ENCODE measurements around the gene HK3. TPM values are rescaled to one million over a fixed set of nuclear protein-coding genes. Genes with fewer than 3 reads are reported as not detected.
A peak's percentile ranks its signal among the peaks of the same experiment; 100 is the strongest.

The HK3 gene
- total and polyA plus RNA-seq, 9 of the 15 experiments (the other 6 are each of a cell fraction or from before 2014, with no cell fraction given) = 0.16 TPM; not detected in 8

DNA sequence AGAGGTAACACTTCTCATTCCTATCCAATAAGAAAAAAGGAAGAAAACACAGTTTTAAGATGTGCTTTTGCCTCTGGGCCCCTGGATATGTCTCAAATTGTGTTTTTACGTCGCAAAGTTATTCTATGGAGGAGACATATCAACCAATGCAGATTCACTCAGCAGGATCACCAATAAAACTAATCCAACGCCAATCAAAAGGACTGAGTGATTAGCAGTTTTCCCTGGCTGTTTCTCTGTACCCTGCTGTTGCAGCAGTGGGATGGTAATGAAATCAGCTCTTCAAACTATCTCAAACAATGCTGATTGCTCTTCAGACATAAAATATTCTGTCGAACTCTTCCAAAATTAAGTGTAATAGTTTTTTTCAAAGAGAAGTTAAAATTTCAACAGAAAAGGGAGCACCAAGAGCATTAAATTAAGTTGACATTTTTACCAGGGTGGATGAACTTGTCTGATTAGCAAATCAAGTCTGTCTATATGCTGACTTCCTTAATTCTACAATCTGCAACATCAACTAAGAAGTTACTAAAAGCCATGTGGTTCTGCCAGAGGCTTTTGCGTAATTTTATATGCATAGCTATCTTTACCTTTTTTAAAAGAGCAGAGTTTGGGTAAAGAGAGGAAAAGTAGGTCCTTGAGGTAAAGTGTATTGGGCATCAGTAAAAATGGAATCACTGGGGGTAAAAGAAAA is 9.7 kb upstream of the HK3 start:
- Histone ChIP-seq H3K9me1 (ENCODE audit: control insufficient read depth, insufficient read depth, low read length) (peaks cover 3% of the 10 kb centered on the region), H3K79me2 (ENCODE audit: control insufficient read depth, insufficient read depth, low read length) (no peaks in the 10 kb centered on the region), H4K20me1 (replicated peaks; ENCODE audit: control insufficient read depth, insufficient read depth, low read length) (no peaks in the 10 kb centered on the region; the same call in 1 of the 2 replicates), H3K9me3 (replicated peaks; ENCODE audit: control insufficient read depth, insufficient read depth, low read depth, low read length) (no peaks in the 10 kb centered on the region), H3K27me3 (ENCODE audit: control insufficient read depth in 2 of 2, insufficient read depth in 2 of 2, low read length in 2 of 2) (no peaks in the 10 kb centered on the region), H3K36me3 (ENCODE audit: control insufficient read depth, insufficient read depth, low read length) (peaks cover 77% of the 10 kb centered on the region), H3K4me2 (ENCODE audit: insufficient read depth, low read length) (no peak overlapping the region), H3K4me1 (replicated peaks in 1 of 2; ENCODE audit: control insufficient read depth in 2 of 2, insufficient read depth in 2 of 2, low read length in 2 of 2) (peaks cover 0 to 20% of the 10 kb centered on the region in 2 experiments; a peak in 2 of 5 replicates), H3K4me3 (no peak overlapping the region), H3K9ac (ENCODE audit: insufficient read depth in 1 of 2, low read depth in 2 of 2, low read length in 2 of 2) (no peak overlapping the region), H2AFZ (ENCODE audit: low read depth, low read length) (no peak overlapping the region), H3K27ac (ENCODE audit: extremely low read depth, low read depth, low read length) (no peak overlapping the region; the same call in 2 of the 3 replicates)
- 92% methylated on average over 5 of the region's 5 CpGs for WGBS (ENCODE audit: insufficient coverage, low coverage, missing lambda C conversion rate)
- POLR2A ChIA-PET = interaction anchor here (3.6 kb wide), 1 partner anchor 9 kb away, joined by 28 read pairs; the partner anchor contains the start of gene HK3
- TF ChIP-seq, protein P1, sequence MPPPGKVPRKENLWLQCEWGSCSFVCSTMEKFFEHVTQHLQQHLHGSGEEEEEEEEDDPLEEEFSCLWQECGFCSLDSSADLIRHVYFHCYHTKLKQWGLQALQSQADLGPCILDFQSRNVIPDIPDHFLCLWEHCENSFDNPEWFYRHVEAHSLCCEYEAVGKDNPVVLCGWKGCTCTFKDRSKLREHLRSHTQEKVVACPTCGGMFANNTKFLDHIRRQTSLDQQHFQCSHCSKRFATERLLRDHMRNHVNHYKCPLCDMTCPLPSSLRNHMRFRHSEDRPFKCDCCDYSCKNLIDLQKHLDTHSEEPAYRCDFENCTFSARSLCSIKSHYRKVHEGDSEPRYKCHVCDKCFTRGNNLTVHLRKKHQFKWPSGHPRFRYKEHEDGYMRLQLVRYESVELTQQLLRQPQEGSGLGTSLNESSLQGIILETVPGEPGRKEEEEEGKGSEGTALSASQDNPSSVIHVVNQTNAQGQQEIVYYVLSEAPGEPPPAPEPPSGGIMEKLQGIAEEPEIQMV (tag; conservative IDR thresholded peaks at IDR 0.05; ENCODE audit: low read depth) = no peak
- TF ChIP-seq, protein P2, sequence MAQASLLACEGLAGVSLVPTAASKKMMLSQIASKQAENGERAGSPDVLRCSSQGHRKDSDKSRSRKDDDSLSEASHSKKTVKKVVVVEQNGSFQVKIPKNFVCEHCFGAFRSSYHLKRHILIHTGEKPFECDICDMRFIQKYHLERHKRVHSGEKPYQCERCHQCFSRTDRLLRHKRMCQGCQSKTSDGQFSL (CRISPR knock-in tag; IDR thresholded peaks at IDR 0.05) = no peak
- TF ChIP-seq, protein P2 (tag; IDR thresholded peaks at IDR 0.05) = no peak
- TF ChIP-seq, protein P3, sequence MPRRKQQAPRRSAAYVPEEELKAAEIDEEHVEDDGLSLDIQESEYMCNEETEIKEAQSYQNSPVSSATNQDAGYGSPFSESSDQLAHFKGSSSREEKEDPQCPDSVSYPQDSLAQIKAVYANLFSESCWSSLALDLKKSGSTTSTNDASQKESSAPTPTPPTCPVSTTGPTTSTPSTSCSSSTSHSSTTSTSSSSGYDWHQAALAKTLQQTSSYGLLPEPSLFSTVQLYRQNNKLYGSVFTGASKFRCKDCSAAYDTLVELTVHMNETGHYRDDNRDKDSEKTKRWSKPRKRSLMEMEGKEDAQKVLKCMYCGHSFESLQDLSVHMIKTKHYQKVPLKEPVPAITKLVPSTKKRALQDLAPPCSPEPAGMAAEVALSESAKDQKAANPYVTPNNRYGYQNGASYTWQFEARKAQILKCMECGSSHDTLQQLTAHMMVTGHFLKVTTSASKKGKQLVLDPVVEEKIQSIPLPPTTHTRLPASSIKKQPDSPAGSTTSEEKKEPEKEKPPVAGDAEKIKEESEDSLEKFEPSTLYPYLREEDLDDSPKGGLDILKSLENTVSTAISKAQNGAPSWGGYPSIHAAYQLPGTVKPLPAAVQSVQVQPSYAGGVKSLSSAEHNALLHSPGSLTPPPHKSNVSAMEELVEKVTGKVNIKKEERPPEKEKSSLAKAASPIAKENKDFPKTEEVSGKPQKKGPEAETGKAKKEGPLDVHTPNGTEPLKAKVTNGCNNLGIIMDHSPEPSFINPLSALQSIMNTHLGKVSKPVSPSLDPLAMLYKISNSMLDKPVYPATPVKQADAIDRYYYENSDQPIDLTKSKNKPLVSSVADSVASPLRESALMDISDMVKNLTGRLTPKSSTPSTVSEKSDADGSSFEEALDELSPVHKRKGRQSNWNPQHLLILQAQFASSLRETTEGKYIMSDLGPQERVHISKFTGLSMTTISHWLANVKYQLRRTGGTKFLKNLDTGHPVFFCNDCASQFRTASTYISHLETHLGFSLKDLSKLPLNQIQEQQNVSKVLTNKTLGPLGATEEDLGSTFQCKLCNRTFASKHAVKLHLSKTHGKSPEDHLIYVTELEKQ (CRISPR knock-in tag; IDR thresholded peaks at IDR 0.05) = no peak
- TF ChIP-seq PURB (CRISPR knock-in tag; IDR thresholded peaks at IDR 0.05; ENCODE audit: low read depth) (no peak), GATAD2A (IDR thresholded peaks at IDR 0.05) (no peak), SPI1 (IDR thresholded peaks at IDR 0.05; ENCODE audit: borderline replicate concordance, low read depth, low read length) (0 out of 2 replicates have a peak, but pooled peaks have one; percentile 1), ZNF124 (CRISPR knock-in tag; IDR thresholded peaks at IDR 0.05) (no peak)
- no peak for ATAC-seq
- no TSS peak for BruUV-seq (replicated peaks)
- intact Hi-C loops (cut with micrococcal nuclease) (no loop called here), in situ Hi-C loops (cut with MboI) (no loop called here)
- CTCF ChIA-PET (ENCODE audit: low intra/inter-chr PET ratio) = no interaction called here
- FAIRE-seq = peak; percentile 37
- DNase-seq (ENCODE audit: extremely low read depth in 1 of 4, low spot score in 3 of 4) = no peak

Data from K562 (cell line).